Right hindlimb (tissue), 1 donor: ENCODE data around the gene BLOC1S4.
"Not testable (repeated sequence)": the region's sequence is repeated elsewhere in the genome, so short reads cannot be mapped to it uniquely, and the experiment has no call there.

Experiments
- DNase-seq: peaks from one replicate; pipeline ENCODE4 v3.0.0-alpha.2; 2018

BLOC1S4 gene

GRCh38 chr4:6719611-6720179, 3.7 kb downstream of the BLOC1S4 start:
- DNase-seq, result no peak

- peak; percentile 90 for DNase-seq
Measured at GRCh38 chr4:6720202-6720699, 4.3 kb downstream of the BLOC1S4 start.

GRCh38 chr4:6721121-6721520, 5.1 kb downstream of the BLOC1S4 start:
- DNase-seq, result no peak

DNA sequence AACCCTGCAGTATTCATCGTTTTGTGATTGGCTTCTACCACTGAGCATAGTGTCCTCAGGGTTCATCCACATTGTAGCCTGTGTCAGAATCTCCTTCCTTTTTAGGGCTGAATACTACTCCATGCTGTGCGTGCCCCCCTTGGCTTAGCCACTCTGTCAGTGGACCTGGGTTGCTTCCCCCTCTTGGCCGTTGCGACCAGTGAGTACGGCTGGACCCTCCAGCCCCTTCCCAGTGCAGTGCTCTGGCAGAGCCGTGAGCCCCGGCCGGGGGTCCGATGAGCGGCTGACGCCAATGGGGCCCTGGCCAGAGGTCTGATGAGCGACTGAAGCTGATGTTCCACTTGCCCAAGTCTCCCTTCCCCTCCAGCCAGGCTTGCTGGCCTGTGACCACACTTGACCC, 6.9 kb downstream of the BLOC1S4 start:
- DNase-seq, result no peak

DNA sequence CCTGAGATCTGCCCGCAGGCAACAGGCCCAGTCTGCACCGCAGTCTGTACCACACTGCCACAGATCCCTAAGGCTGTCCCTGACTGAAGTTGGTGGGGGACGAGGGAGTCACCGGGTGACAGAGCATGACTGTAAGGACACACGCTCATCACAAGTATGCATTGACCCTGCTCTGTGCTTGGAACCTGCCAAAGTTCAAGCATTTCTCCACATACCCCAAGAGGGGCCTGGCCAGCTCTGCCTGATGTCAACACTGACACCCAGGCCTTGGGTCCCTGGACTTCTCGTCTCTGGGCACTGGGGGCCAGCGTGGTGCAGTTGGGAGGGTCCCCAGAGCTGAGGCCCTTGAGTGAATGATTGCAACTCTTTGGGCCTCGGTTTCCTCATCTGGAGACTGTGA, 7.9 kb downstream of the BLOC1S4 start:
- no peak for DNase-seq

- DNase-seq, result no peak
Measured at GRCh38 chr4:6724421-6725111, 8.6 kb downstream of the BLOC1S4 start.

GRCh38 chr4:6725427-6725961, 9.5 kb downstream of the BLOC1S4 start:
- DNase-seq, result not testable (repeated sequence)

DNA sequence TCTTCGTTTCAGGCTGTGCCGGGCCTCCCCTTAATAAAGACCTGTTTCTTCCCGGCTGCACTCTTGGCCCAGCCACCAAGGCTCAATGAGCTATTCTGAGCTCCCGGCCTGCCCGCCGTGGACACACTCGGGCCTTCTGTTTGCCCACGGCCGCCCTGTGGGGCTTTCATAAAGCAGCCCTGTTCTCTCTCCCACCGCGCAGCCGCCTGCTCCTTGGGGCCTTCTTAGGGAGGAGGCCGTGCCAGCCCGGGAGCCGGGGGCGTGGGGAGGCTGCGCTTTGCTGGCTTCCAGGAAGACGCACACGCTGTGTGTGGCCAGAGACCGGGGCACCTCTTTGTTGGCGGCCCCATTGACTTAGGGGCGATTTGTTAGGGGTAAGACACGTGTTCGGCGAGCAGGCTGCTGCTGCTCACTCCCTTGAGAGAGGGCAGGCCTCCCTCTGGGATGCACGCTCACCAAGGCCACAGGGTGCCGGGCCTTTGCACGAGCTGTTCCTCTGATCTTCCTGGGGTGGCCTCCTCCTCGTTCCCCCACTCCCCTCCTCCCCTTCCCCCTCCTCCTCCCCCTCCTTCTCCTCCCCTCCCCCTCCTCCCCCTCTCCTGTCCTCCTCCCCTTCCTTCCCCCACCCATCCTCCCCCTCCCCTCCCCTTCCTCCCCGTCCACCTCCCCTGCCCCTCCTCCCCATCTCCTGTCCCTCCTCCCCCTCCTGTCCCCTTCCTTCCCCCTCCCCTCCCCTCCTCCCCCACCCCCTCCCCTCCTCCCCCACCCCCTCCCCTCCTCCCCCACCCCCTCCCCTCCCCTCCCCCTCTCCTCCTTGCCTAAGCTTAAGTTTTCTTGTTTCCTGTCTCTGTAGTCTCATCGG, 11.3 kb downstream of the BLOC1S4 start:
- peak; percentile 68 for DNase-seq

- DNase-seq, result no peak
Measured at GRCh38 chr4:6727943-6728250, 11.9 kb downstream of the BLOC1S4 start.

- no peak for DNase-seq
Measured at GRCh38 chr4:6728320-6729029, 12.5 kb downstream of the BLOC1S4 start.

GRCh38 chr4:6730603-6731317, 14.8 kb downstream of the BLOC1S4 start:
- DNase-seq, result no peak

GRCh38 chr4:6731318-6731675, 15.3 kb downstream of the BLOC1S4 start:
- no peak for DNase-seq

DNA sequence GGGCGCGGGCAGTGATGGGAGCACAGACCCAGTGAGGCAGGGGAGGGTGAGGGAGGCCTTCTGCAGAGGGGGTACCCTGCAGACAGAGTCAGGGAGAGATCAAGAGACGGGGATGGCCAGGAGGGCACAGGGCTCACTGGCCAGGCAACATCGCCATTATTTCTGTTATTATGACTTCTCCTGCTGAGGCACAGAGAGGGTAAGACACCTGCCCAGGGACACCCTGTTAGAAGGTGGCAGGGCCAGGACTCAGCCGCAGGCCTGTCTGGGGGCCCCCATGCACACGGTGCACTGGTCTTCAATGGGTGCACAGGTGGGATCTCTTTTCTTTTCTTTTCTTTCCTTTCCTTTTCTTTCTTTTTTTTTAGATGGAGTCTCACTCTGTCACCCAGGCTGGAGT, 15.8 kb downstream of the BLOC1S4 start:
- no peak for DNase-seq

GRCh38 chr4:6732441-6733357, 16.7 kb downstream of the BLOC1S4 start:
- DNase-seq, result no peak

DNA sequence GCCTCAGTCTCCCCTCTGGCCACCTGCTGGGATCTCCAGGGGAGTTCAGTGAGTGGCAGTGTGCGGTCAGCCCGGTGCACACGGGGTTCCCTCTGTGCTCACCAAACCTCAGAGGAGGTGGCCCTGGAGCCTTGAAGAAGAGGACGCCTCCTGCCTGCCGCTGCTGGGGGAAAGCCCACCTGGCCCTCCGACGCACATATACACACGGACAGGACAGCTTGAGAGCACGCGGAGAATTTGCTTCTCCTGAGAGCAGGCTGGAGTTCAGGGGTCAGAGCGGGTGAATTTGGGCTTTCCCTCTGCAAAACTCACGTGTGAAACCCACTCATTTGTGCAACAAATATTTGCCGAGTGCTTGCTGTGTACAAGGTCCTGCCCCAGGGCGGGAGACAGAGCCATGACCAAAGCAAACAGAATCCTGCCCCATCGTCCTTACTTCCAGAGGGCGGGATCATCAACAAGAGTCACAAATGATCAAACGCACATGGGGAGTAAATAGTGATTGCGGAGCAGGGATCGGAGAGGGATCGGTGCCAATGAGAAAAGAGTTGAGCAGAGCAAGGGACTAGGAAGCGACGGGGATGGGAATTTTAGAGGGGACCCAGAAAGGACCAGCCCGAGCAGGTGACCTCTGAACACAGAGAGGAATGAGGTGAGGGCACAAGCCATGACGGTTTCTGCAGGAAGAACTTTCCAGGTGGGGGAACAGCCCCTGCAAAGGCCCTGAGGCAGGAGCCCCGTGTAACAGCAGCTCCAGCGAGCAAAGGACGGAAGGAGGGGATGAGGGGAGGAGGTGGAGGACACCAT, 17.6 kb downstream of the BLOC1S4 start:
- DNase-seq, result no peak

- no peak for DNase-seq
Measured at GRCh38 chr4:6734165-6734786, 18.3 kb downstream of the BLOC1S4 start.

- DNase-seq, result no peak
Measured at GRCh38 chr4:6739920-6740319, 23.9 kb downstream of the BLOC1S4 start.

DNA sequence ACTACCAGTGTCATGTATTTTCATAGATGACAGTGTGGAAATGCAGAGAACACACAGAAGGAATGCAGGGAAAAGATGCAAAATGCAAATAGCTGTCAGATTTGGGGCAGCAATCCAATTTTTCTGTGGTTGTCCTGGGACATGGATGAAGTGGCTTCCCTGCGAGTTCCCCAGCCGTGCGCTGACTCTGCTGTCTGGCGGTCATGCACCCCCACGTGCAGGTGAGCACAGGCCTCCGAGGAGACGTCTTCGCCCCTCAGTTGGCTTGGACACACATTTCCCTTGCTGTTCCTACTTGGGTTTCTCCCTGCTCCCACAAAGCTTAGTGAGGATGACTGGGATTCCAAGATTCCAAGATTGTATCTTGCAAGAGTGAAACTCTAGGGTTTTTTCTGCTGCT, 24.4 kb downstream of the BLOC1S4 start:
- no peak for DNase-seq

GRCh38 chr4:6742507-6742906, 26.5 kb downstream of the BLOC1S4 start:
- no peak for DNase-seq

- no peak for DNase-seq
Measured at GRCh38 chr4:6742989-6743388, 27.0 kb downstream of the BLOC1S4 start.
